A549 (cell line): ENCODE measurements around the gene CPNE1. TPM values are rescaled to one million over a fixed set of nuclear protein-coding genes. Genes with fewer than 3 reads are reported as not detected.

Source experiments
- ATAC-seq, 2 experiments: fragments of 200-7000 bp in 1 of 2; fragments of >200 bp in 1 of 2; cut with Nextera tagmentation in 1 of 2; cut with Tn5 transposase in 1 of 2; 3 replicates each; pipeline versions ENCODE4 v1.8.0 to v1.9.1; 2018 to 2020; ENCODE audit warnings: mild to moderate bottlenecking in 1 of 2, moderate library complexity in 1 of 2
- CTCF ChIA-PET: fragments of 300-600 bp; sonication (Branson Sonifier 250); formaldehyde crosslinking; extraction: SDS; loops from one replicate; lab custom pipeline; 2021; ENCODE audit warnings: antibody characterized with exemption, inconsistent platforms; lab: Yijun Ruan, JAX
- POLR2A ChIA-PET: fragments of 350-600 bp; formaldehyde crosslinking; extraction: SDS; loops from one replicate; lab custom pipeline; 2021; ENCODE audit warnings: antibody characterized with exemption, inconsistent platforms; lab: Yijun Ruan, JAX
- DNase-seq, 2 experiments: peaks; one replicate each; pipeline versions ENCODE4 v3.0.0 to v3.0.0-alpha.2; 2011 to 2016; ENCODE audit warnings: low read depth in 1 of 2, low spot score in 1 of 2
- FAIRE-seq: peaks from 2 replicates; lab custom pipeline; 2011; peaks lifted over from hg19 to GRCh38; lab: Jason Lieb, UNC
- H3K27ac ChIP-seq, 2 experiments: fragments of >200 bp; sonication (Bioruptor Twin); formaldehyde crosslinking; 3 replicates each; pipeline ENCODE4 v1.5.1; 2016 to 2017
- H3K4me1 ChIP-seq: fragments of >200 bp; sonication (Bioruptor Twin); formaldehyde crosslinking; 3 replicates; pipeline ENCODE4 v1.6.1; 2016
- H3K4me2 ChIP-seq: fragments of >200 bp; sonication (Bioruptor Twin); formaldehyde crosslinking; 3 replicates; pipeline ENCODE4 v1.6.1; 2016
- H3K4me3 ChIP-seq: fragments of >200 bp; sonication (Bioruptor Twin); formaldehyde crosslinking; 3 replicates; pipeline ENCODE4 v1.5.1; 2016
- H3K9me3 ChIP-seq: fragments of >200 bp; sonication (Bioruptor Twin); formaldehyde crosslinking; 3 replicates; pipeline ENCODE4 v1.6.1; 2016
- BHLHE40 ChIP-seq: IDR thresholded peaks from 2 replicates; pipeline ENCODE4 v1.6.1; 2012; ENCODE audit warnings: low read depth, low read length, inconsistent platforms
- CBX2 ChIP-seq: fragments of 200-600 bp; sonication (generic); IDR thresholded peaks from 2 replicates; pipeline ENCODE4 v1.6.1; 2016; ENCODE audit warnings: low read depth, mild to moderate bottlenecking, borderline replicate concordance
- EHMT2 ChIP-seq: fragments of 200-600 bp; sonication (generic); IDR thresholded peaks from 2 replicates; pipeline ENCODE4 v1.6.1; 2016; ENCODE audit warnings: antibody characterized with exemption, low read depth, mild to moderate bottlenecking, moderate library complexity
- ESRRA ChIP-seq: fragments of 150-350 bp; IDR thresholded peaks from 2 replicates; pipeline ENCODE4 v1.6.1; 2014; ENCODE audit warnings: mild to moderate bottlenecking, low read length, borderline replicate concordance
- FOSB ChIP-seq: fragments of 250-450 bp; sonication (Bioruptor Pico); IDR thresholded peaks from 2 replicates; pipeline ENCODE4 v1.5.0; 2020; ENCODE audit warnings: mild to moderate bottlenecking, moderate library complexity
- FOSL2 ChIP-seq, 2 experiments: fragments of 450-650 bp in 1 of 2; fragments of >200 bp in 1 of 2; sonication (Bioruptor Twin) in 1 of 2; formaldehyde crosslinking; IDR thresholded peaks; 2 replicates each; pipeline versions ENCODE4 v1.5.0 to v1.6.1; 2016 to 2020; ENCODE audit warnings: mild to moderate bottlenecking in 1 of 2, moderate library complexity in 1 of 2
- FOXS1 ChIP-seq: fragments of 250-450 bp; sonication (Bioruptor Pico); IDR thresholded peaks from 2 replicates; pipeline ENCODE4 v1.5.0; 2020; ENCODE audit warnings: mild to moderate bottlenecking, moderate library complexity
- HEYL ChIP-seq: fragments of 250-450 bp; sonication (Bioruptor Pico); IDR thresholded peaks from 2 replicates; pipeline ENCODE4 v1.8.0; 2021; ENCODE audit warnings: mild to moderate bottlenecking, moderate library complexity
- HOXB5 ChIP-seq: fragments of 250-450 bp; sonication (Bioruptor Pico); IDR thresholded peaks from 2 replicates; pipeline ENCODE4 v1.5.0; 2020; ENCODE audit warnings: mild to moderate bottlenecking, moderate library complexity
- JUN ChIP-seq, 2 experiments: fragments of >200 bp; sonication (Bioruptor Twin); formaldehyde crosslinking; IDR thresholded peaks; 2 replicates in 1 of 2; 3 replicates in 1 of 2; pipeline ENCODE4 v1.6.1; 2016 to 2017
- JUNB ChIP-seq: fragments of >200 bp; sonication (Bioruptor Twin); formaldehyde crosslinking; IDR thresholded peaks from 2 replicates; pipeline ENCODE4 v1.6.1; 2016
- KDM5A ChIP-seq: fragments of 200-600 bp; sonication (generic); IDR thresholded peaks from 2 replicates; pipeline ENCODE4 v1.6.1; 2016; ENCODE audit warnings: antibody characterized with exemption, mild to moderate bottlenecking
- MAFK ChIP-seq: fragments of 450-650 bp; IDR thresholded peaks from 2 replicates; pipeline ENCODE4 v1.6.1; 2014; ENCODE audit not compliant: partially characterized antibody
- MYC ChIP-seq: IDR thresholded peaks from 2 replicates; pipeline ENCODE4 v1.6.1; 2012; ENCODE audit warnings: mild to moderate bottlenecking, inconsistent platforms, low read length, improper control_type of control experiment, borderline replicate concordance
- RARB ChIP-seq: fragments of 250-450 bp; sonication (Bioruptor Pico); IDR thresholded peaks from 2 replicates; pipeline ENCODE4 v1.8.0; 2021; ENCODE audit warnings: mild to moderate bottlenecking, moderate library complexity
- RFX5 ChIP-seq: fragments of 450-650 bp; IDR thresholded peaks from 2 replicates; pipeline ENCODE4 v1.7.1; 2014; ENCODE audit warnings: antibody characterized with exemption, mild to moderate bottlenecking, moderate library complexity
- SREBF2 ChIP-seq: fragments of 450-650 bp; IDR thresholded peaks from 2 replicates; pipeline ENCODE4 v1.6.1; 2014; ENCODE audit warnings: mild to moderate bottlenecking, moderate library complexity
- TFCP2L1 ChIP-seq: fragments of 250-450 bp; sonication (Bioruptor Pico); IDR thresholded peaks from 2 replicates; pipeline ENCODE4 v1.5.0; 2021; ENCODE audit warnings: mild to moderate bottlenecking
- ZFP36 ChIP-seq: fragments of 450-650 bp; IDR thresholded peaks from 2 replicates; pipeline ENCODE4 v1.6.1; 2014; ENCODE audit warnings: borderline replicate concordance; ENCODE audit not compliant: partially characterized antibody
- ZSCAN20 ChIP-seq: fragments of 250-450 bp; sonication (Bioruptor Pico); IDR thresholded peaks from 2 replicates; pipeline ENCODE4 v1.8.0; 2022; ENCODE audit warnings: mild to moderate bottlenecking, moderate library complexity
- WGBS: methylation state at CpG from one replicate; pipeline ENCODE4 v1.1.6; 2017; ENCODE audit errors: missing lambda C conversion rate; 5-methylcytosine and 5-hydroxymethylcytosine counted together
- polyA plus RNA-seq, 4 experiments: library from polyadenylated mRNA; depleted of rRNA in 3 of 4; stranded (reverse); fragments of >200 nt; fragmentation: RNase III in 1 of 4; extraction: RNeasy Plus Mini Kit Qiagen cat#74134 plus additional on column Dnase treatment in 1 of 4; gene quantifications; 2 replicates in 3 of 4; 3 replicates in 1 of 4; pipeline ENCODE4 v1.2.3, GENCODE V29; 2011 to 2017
- TF ChIP-seq, protein P1 (sequence below): fragments of 450-650 bp; IDR thresholded peaks from 2 replicates; pipeline ENCODE4 v1.6.1; 2014; ENCODE audit warnings: antibody characterized with exemption
- TF ChIP-seq, protein P2 (sequence below): fragments of 200-600 bp; sonication (generic); IDR thresholded peaks from 2 replicates; pipeline ENCODE4 v1.6.1; 2016; ENCODE audit warnings: antibody characterized with exemption, mild to moderate bottlenecking, moderate library complexity
- TF ChIP-seq, protein P3 (sequence below): IDR thresholded peaks from 2 replicates; pipeline ENCODE4 v1.6.1; 2012

The CPNE1 gene
- polyA plus RNA-seq, 2 of the 4 experiments (the other 2 are of a cell fraction): 199 to 244 TPM

DNA sequence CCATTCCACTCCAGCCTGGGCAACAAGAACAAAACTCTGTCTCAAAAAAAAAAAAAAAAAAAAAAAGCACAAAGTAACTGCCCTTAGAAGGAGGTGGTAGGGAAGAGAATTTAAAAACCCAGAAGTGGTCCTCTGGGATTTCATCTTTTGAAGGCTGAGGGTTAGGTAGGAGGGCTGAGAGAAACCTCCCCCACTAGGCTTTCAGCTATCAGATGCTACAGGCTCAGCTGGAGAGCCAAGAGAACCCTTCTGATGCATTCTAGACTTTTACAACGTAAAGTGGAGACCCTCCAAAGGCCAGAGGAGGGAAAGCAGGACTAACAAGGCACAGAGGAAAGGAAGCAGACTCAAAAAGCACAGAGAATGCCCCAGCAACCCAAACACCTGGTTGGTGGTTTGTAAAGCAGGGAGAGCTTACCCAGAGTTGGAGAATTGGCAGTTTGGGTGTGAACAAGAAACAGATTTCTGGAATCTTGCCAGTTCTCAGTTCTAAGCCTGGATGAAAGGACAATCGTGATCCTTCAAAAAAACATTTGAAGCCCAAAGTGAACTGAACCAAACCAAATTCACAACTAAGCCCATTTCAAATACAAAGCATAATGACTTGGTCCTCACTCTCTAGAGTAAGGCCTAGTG is 72.2 kb downstream of the CPNE1 start:
- DNase-seq (no peak), FAIRE-seq (no peak), ATAC-seq (no peak)
- Histone ChIP-seq H3K4me1 (no peaks in the 10 kb centered on the region), H3K27ac (no peak overlapping the region), H3K9me3 (no peaks in the 10 kb centered on the region), H3K4me3 (no peak overlapping the region), H3K4me2 (no peak overlapping the region)
- 44% methylated on average over 2 of the region's 2 CpGs for WGBS
- ChIA-PET CTCF (interaction anchor here (0.6 to 2.2 kb wide), 3 partner anchors 12 to 30 kb away, joined by 3 to 7 read pairs (median 4); no protein-coding TSS in a partner anchor), POLR2A (interaction anchor here (0.7 kb wide), 1 partner anchor 9 kb away, joined by 6 read pairs; no protein-coding TSS in a partner anchor)
- TF ChIP-seq RFX5 (no peak), TFCP2L1 (CRISPR knock-in tag) (no peak), MYC (no peak), JUN (IDR thresholded peaks at IDR 0.05) (no peak), FOSB (no peak), ESRRA (no peak), MAFK (no peak), ZSCAN20 (CRISPR knock-in tag) (no peak), CBX2 (no peak), ZFP36 (no peak), RARB (CRISPR knock-in tag) (no peak)
- TF ChIP-seq, protein P1, sequence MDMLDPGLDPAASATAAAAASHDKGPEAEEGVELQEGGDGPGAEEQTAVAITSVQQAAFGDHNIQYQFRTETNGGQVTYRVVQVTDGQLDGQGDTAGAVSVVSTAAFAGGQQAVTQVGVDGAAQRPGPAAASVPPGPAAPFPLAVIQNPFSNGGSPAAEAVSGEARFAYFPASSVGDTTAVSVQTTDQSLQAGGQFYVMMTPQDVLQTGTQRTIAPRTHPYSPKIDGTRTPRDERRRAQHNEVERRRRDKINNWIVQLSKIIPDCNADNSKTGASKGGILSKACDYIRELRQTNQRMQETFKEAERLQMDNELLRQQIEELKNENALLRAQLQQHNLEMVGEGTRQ: no peak
- TF ChIP-seq, protein P2, sequence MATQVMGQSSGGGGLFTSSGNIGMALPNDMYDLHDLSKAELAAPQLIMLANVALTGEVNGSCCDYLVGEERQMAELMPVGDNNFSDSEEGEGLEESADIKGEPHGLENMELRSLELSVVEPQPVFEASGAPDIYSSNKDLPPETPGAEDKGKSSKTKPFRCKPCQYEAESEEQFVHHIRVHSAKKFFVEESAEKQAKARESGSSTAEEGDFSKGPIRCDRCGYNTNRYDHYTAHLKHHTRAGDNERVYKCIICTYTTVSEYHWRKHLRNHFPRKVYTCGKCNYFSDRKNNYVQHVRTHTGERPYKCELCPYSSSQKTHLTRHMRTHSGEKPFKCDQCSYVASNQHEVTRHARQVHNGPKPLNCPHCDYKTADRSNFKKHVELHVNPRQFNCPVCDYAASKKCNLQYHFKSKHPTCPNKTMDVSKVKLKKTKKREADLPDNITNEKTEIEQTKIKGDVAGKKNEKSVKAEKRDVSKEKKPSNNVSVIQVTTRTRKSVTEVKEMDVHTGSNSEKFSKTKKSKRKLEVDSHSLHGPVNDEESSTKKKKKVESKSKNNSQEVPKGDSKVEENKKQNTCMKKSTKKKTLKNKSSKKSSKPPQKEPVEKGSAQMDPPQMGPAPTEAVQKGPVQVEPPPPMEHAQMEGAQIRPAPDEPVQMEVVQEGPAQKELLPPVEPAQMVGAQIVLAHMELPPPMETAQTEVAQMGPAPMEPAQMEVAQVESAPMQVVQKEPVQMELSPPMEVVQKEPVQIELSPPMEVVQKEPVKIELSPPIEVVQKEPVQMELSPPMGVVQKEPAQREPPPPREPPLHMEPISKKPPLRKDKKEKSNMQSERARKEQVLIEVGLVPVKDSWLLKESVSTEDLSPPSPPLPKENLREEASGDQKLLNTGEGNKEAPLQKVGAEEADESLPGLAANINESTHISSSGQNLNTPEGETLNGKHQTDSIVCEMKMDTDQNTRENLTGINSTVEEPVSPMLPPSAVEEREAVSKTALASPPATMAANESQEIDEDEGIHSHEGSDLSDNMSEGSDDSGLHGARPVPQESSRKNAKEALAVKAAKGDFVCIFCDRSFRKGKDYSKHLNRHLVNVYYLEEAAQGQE: no peak

GRCh38 chr20:35588397-35588796 is 76.3 kb downstream of the CPNE1 start:
- WGBS: 82% methylated on average over 14 of the region's 14 CpGs

DNA sequence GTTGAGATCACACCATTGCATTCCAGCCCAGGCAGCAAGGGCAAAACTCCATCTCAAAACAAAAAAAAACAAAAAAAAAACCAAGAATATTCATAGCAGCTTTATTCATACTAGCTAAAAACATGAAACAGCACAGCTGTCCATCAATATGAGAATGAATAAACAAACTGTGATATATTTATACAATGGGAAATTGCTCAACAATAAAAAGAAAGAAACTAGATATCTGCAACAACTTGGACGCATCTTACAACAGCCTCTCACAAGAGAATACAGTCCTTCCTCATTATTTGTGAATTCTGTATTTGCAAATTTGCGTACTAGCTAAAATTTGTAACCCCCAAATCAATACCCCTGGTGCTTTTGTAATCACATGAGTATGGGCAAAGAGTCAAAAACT is 77.3 kb downstream of the CPNE1 start:
- 94% methylated on average over 2 of the region's 2 CpGs for WGBS
- no peak for FAIRE-seq
- H3K27ac ChIP-seq: no peak overlapping the region
- H3K4me1 ChIP-seq: no peaks in the 10 kb centered on the region
- CTCF ChIA-PET: interaction anchor here (0.6 to 1.9 kb wide), 4 partner anchors 32 to 367 kb away, joined by 3 to 4 read pairs (median 4); partner anchors contain the start of gene SCAND1
- no peak for DNase-seq
- H3K4me2 ChIP-seq: no peak overlapping the region
- no peak for TF ChIP-seq FOSB
- TF ChIP-seq FOSL2 (IDR thresholded peaks at IDR 0.05): no peak
- TF ChIP-seq FOSL2 (CRISPR knock-in tag; IDR thresholded peaks at IDR 0.05): no peak
- no peak for TF ChIP-seq HEYL
- TF ChIP-seq MYC: no peak
- no peak for TF ChIP-seq EHMT2
- TF ChIP-seq TFCP2L1 (CRISPR knock-in tag): no peak
- TF ChIP-seq, protein P3, sequence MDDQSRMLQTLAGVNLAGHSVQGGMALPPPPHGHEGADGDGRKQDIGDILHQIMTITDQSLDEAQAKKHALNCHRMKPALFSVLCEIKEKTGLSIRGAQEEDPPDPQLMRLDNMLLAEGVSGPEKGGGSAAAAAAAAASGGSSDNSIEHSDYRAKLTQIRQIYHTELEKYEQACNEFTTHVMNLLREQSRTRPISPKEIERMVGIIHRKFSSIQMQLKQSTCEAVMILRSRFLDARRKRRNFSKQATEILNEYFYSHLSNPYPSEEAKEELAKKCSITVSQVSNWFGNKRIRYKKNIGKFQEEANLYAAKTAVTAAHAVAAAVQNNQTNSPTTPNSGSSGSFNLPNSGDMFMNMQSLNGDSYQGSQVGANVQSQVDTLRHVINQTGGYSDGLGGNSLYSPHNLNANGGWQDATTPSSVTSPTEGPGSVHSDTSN: no peak
- TF ChIP-seq KDM5A: no peak
- TF ChIP-seq HOXB5: no peak
- TF ChIP-seq SREBF2: no peak
- no peaks in the 10 kb centered on the region for H3K9me3 ChIP-seq
- POLR2A ChIA-PET: no interaction called here
- no peak for ATAC-seq
- no peak overlapping the region for H3K4me3 ChIP-seq

More at GRCh38 chr20:35588397-35588796, 76.3 kb downstream of the CPNE1 start:
- ChIA-PET CTCF (interaction anchor here (0.7 to 1.9 kb wide), 4 partner anchors 17 to 366 kb away, joined by 3 to 4 read pairs (median 4); partner anchors contain the start of gene SCAND1), POLR2A (no interaction called here)
- ATAC-seq: no peak
- H3K9me3 ChIP-seq: no peaks in the 10 kb centered on the region
- no peaks in the 10 kb centered on the region for H3K4me1 ChIP-seq
- H3K4me2 ChIP-seq: no peak overlapping the region
- TF ChIP-seq TFCP2L1 (CRISPR knock-in tag) (no peak), BHLHE40 (no peak), HOXB5 (no peak), FOXS1 (CRISPR knock-in tag) (no peak), ESRRA (no peak), JUNB (no peak)
- no peak for DNase-seq
- H3K27ac ChIP-seq: no peak overlapping the region
- no peak overlapping the region for H3K4me3 ChIP-seq
- no peak for FAIRE-seq
